HG03575 (cell line): Measurements from ENCODE around the gene ANXA9.

Experiments
- ATAC-seq: cut with Tn5 transposase; IDR thresholded peaks from one replicate; pipeline ENCODE4 v1.9.1; 2021; ENCODE audit not compliant: unreplicated experiment, insufficient number of reproducible peaks, low FRiP score; ENCODE audit errors: extremely low read depth

The ANXA9 gene

DNA sequence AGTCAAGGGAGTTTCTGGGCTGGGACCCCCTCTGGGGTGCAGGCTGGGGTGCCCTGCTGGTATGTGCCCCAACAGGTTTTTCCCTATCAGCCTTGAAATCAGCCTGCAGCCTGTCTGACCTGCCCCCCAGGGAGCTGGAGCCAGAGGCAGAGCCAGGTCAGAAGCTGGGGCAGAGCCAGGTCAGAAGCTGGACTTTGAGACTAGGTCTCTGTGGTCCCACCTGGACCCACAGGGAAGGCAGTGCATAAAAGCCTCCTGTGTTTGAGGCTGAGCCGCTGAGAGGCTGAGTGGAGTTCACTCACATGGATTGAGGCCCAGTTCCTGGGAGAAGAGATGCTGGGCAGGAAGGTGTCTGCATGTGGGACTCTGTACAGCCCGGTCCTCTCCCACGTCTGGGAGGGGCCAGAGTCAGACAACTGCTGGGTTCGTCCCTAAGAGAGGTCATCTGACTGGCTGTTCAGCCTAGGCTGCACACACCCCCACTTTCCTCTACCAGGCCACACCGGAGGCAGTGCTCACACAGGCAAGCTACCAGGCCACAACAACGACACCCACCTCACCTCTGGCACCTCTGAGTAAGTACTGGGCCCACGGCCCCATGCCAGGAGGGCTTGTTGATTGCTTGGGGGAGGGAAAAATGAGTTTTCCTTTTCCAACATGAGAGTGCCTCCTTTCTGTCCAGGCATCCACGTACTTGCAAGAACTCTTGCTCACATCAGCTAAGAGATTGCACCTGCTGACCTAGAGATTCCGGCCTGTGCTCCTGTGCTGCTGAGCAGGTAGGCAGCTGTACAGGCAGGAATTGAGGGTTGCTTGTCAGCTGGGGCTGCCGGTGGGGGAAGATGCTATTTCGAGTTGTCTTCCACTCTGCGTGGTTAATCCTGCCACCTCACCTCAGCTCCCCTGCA lies at the start of gene ANXA9:
ANXA9 (plus strand) TSS at position 488 of the 908 bp plus-strand sequence. CDS start 814 bp downstream, outside the sequence.
- no peak for ATAC-seq

GRCh38 chr1:150944856-150945255 lies 37.2 kb upstream of the ANXA9 start:
- no peak for ATAC-seq

DNA sequence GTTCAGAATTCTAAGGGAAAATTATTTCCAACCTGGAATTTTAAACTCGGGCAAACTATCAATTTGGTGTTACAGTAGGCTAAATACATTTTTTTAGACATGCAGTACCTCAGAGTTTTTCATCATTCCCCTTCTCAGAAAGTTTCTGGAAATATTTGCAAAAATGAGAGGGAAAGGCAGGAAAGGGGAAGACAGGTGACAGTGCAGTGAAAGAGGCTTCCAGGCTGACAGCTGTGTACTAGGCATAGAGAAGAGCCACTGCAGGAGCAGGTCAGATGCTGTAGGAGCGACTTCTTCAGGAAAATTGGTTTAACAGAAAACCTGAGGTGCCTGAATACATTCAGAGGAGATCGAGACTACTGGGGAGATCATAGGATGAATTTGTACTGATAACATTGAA lies 27.4 kb upstream of the ANXA9 start:
- no peak for ATAC-seq

DNA sequence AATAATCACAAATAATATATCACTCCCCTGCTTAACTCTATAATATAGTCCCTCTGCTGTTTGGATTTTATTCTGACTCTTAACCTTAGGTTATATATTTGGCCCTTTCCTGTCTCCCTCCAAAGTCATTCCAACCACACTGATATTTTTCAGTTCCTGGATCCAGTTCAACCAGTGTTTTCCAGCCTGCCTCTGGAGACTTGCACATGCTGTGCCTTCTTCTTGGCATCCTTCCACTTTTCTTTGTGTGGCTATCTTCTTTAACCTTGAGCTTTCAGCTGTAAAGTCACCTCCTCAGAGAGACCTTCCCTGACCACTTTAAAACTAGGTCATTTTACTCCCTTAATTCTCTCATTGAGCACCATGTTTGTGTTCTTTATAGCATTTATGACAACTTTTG lies 26.8 kb upstream of the ANXA9 start:
- no peak for ATAC-seq

- no peak for ATAC-seq
Observed at GRCh38 chr1:150957666-150958065, 24.4 kb upstream of the ANXA9 start.

DNA sequence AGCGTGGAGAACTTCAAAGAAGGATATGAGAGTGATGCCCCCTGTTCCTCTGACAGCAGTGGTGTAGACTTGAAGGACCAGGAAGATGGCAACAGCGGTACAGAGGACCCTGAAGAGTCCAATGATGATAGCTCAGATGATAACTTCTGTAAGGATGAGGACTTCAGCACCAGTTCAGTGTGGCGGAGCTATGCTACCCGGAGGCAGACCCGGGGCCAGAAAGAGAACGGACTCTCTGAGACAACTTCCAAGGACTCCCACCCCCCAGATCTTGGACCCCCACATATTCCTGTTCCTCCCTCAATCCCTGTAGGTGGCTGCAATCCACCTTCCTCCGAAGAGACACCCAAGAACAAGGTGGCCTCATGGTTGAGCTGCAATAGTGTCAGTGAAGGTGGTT lies 21.4 kb upstream of the ANXA9 start:
- no peak for ATAC-seq

- no peak for ATAC-seq
Observed at GRCh38 chr1:150961756-150962155, 20.3 kb upstream of the ANXA9 start.

GRCh38 chr1:150963321-150964163 lies 18.6 kb upstream of the ANXA9 start:
- ATAC-seq: no peak

GRCh38 chr1:150964164-150964489 lies 18.0 kb upstream of the ANXA9 start:
- no peak for ATAC-seq

DNA sequence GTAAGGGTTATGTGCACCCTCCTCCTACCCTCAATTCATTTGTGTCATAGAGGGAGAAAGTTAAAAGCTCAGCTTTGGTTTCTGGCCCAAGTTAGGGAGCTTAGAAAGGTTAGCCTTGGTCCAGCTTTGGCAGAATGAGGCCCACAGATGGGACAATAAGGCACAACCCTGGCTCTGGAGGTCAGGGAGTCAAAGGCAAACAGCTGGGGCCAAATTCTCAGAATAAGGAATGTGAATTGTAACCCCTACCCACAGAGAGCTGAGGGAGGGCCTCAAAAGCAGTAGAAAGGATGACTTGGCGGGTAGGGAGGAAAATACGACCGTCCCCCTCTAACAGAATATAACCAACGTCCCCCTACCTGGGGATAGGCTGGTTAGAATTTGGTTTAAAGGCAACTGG lies 16.5 kb upstream of the ANXA9 start:
- ATAC-seq: no peak

GRCh38 chr1:150966011-150966410 lies 16.1 kb upstream of the ANXA9 start:
- ATAC-seq: no peak

- ATAC-seq: no peak
Observed at GRCh38 chr1:150967936-150968335, 14.2 kb upstream of the ANXA9 start.

DNA sequence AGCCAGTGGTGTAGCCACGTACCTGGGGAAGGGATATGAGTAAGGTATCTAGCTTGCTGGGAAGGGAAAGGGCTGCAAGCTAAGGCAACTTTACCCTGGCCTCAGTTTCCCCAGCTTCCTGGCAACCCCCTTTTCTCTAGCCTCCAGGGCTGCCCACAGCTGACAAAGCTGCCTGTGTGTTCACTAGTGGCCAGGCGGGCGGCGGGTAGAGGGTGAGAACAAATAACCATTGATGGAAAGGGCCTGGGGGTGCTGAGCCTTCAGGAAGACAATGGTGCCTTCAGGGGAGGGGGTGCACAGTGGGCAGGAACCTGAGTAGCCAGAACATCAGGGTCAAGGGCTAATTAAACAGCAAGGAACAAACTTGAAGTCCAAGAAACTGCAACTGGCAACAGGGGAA lies 13.6 kb upstream of the ANXA9 start:
- ATAC-seq: no peak

GRCh38 chr1:150969626-150970025 lies 12.5 kb upstream of the ANXA9 start:
- no peak for ATAC-seq

DNA sequence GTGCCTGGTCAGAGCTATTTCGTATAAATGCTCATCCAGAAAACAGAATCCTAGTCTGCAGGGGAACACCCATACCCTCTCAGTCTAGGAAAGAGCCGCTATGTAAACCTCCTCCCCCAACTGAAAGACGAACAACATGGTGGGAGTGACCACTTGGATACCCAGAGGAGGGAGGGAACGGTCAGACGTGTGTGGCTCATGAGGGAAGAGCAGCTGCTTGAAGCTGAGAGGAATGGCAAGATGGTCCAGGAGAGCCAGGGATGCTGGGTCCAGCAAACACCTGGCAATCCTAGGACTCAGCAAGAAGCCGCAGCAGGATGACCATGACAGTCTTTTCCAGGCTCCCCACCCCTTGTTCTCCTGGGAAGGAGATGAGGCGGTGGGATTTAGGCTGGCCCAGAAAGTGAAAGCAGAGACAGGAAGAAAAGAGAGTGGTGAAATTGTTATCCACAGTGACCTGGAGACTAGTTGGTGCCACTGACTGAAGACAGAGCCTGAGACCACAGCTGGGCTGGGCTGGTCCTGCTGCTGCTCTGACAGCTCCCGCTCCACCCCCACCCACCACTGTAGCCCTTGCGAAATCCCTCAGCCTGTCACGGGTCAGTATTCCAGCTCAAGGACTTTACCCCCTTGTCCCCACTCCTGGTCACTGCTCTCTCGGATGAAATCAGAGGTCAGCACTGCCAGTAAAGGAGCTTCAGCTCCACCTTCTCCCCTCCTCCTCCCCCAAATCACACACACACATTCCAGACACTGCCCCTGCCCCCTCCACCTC lies 11.1 kb upstream of the ANXA9 start:
- ATAC-seq: no peak

- ATAC-seq: no peak
Observed at GRCh38 chr1:150971583-150972416, 10.3 kb upstream of the ANXA9 start.

GRCh38 chr1:150972417-150972940 lies 9.6 kb upstream of the ANXA9 start:
- ATAC-seq: no peak

GRCh38 chr1:150973258-150973835 lies 8.7 kb upstream of the ANXA9 start:
- ATAC-seq: no peak
